ENCODE results near the gene NDE1. TPM values are rescaled to one million over a fixed set of nuclear protein-coding genes. Genes with fewer than 3 reads are reported as not detected.

NDE1 gene
- total and polyA plus RNA-seq, 2 of the 4 experiments (the other 2 are of a cell fraction), result 22.7 to 29.2 TPM

DNA sequence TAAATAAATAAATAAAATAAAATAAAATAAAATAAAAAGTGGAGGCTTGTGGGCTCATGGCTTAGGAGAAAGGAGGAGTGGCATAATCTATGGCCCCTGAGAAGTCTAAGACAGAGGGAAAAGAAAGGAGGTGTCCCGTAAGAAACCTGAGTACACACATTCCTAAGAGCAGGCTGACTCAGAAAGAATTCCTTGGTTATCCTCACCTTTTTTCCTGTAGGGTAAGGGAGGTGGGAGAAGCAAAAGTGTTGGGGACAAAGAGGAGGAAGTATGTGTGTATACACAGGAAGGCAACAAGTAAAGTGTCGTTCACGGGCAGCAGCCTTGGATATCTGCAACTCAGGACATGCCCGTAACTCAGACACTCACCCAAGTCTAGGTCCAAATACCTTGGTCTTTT lies 36.4 kb upstream of the NDE1 start:
- H2BK5ac ChIP-seq (ENCODE audit: low read depth, low read length, poor library complexity, severe bottlenecking), result no peak overlapping the region
- H2AFZ ChIP-seq (replicated peaks; ENCODE audit: low read length, poor library complexity), result no peak overlapping the region
- no peak overlapping the region for H3K4me3 ChIP-seq (ENCODE audit: insufficient read depth, low read depth, low read length)
- no peak overlapping the region for H3K56ac ChIP-seq (ENCODE audit: extremely low read depth, insufficient read depth, low read length)
- H4K91ac ChIP-seq (ENCODE audit: insufficient read depth, low read depth, low read length), result no peak overlapping the region
- H3K23ac ChIP-seq (ENCODE audit: low read depth, low read length), result no peak overlapping the region
- DNase-seq, result no peak
- ChIA-PET CTCF (no interaction called here), POLR2A (ENCODE audit: unreplicated experiment) (no interaction called here)
- no TSS peak for BruUV-seq (replicated peaks)
- no peak overlapping the region for H3K18ac ChIP-seq (ENCODE audit: low read depth, low read length)
- H4K5ac ChIP-seq (ENCODE audit: low read depth, low read length), result no peak overlapping the region
- H3K79me1 ChIP-seq (ENCODE audit: low read depth in 1 of 2, low read length in 2 of 2), result peaks cover 0 to 20% of the 10 kb centered on the region in 2 experiments; a peak in 2 of 4 replicates
- peaks cover 14% of the 10 kb centered on the region for H3K9me1 ChIP-seq (ENCODE audit: insufficient read depth, low read length)
- H3K4me1 ChIP-seq (ENCODE audit: control insufficient read depth, insufficient read depth, low read length), result peaks cover 4% of the 10 kb centered on the region
- no peak overlapping the region for H3K4me2 ChIP-seq (ENCODE audit: low read depth, low read length)
- H3K9ac ChIP-seq (ENCODE audit: low read depth, low read length), result no peak overlapping the region
- H3K9me3 ChIP-seq (ENCODE audit: control insufficient read depth, insufficient read depth, low read length), result no peaks in the 10 kb centered on the region
- no peak overlapping the region for H2BK20ac ChIP-seq (ENCODE audit: low read depth, low read length)
- H2AK5ac ChIP-seq (ENCODE audit: low read depth, low read length), result no peak overlapping the region
- H2BK15ac ChIP-seq (ENCODE audit: low read depth, low read length), result no peak overlapping the region
- H4K20me1 ChIP-seq (ENCODE audit: insufficient read depth, low read length), result no peaks in the 10 kb centered on the region
- dilution Hi-C loops (cut with HindIII; ENCODE audit: low sequenced_read_pairs, unreplicated experiment), result no loop called here
- no CpG with 5 or more reads among the region's 4 CpGs for WGBS, 2 experiments (ENCODE audit: extremely low coverage in 2 of 2, insufficient read length in 1 of 2)
- no peak overlapping the region for H3K14ac ChIP-seq (replicated peaks; ENCODE audit: low read depth, low read length)
- 0 out of 2 replicates have a peak overlapping the region, but pooled peaks have one; percentile 22 for H3K4ac ChIP-seq (ENCODE audit: low read depth, low read length)
- no peaks in the 10 kb centered on the region for H3K27me3 ChIP-seq (ENCODE audit: control insufficient read depth, insufficient read depth, low read length)
- in situ Hi-C loops (cut with MboI; ENCODE audit: low sequenced_read_pairs), result no loop called here
- no peak overlapping the region for H2AK9ac ChIP-seq (replicated peaks; ENCODE audit: low read depth, low read length, poor library complexity)
- peaks cover 51% of the 10 kb centered on the region for H3K36me3 ChIP-seq (ENCODE audit: control insufficient read depth, insufficient read depth, low read length)
- H2BK120ac ChIP-seq (ENCODE audit: low read depth, low read length), result no peak overlapping the region
- TF ChIP-seq, protein P1, sequence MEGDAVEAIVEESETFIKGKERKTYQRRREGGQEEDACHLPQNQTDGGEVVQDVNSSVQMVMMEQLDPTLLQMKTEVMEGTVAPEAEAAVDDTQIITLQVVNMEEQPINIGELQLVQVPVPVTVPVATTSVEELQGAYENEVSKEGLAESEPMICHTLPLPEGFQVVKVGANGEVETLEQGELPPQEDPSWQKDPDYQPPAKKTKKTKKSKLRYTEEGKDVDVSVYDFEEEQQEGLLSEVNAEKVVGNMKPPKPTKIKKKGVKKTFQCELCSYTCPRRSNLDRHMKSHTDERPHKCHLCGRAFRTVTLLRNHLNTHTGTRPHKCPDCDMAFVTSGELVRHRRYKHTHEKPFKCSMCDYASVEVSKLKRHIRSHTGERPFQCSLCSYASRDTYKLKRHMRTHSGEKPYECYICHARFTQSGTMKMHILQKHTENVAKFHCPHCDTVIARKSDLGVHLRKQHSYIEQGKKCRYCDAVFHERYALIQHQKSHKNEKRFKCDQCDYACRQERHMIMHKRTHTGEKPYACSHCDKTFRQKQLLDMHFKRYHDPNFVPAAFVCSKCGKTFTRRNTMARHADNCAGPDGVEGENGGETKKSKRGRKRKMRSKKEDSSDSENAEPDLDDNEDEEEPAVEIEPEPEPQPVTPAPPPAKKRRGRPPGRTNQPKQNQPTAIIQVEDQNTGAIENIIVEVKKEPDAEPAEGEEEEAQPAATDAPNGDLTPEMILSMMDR (conservative IDR thresholded peaks at IDR 0.05; ENCODE audit: low read depth, low read length), result no peak
- no peak for TF ChIP-seq NFE2L2 (IDR thresholded peaks at IDR 0.05; ENCODE audit: low read depth, low read length)
- TF ChIP-seq CEBPB (IDR thresholded peaks at IDR 0.05; ENCODE audit: low read depth, low read length), result no peak
- no peak for TF ChIP-seq RFX5 (IDR thresholded peaks at IDR 0.05; ENCODE audit: low read depth, low read length)
- intact Hi-C loops (cut with micrococcal nuclease), result no loop called here
- no peak overlapping the region for H4K8ac ChIP-seq (ENCODE audit: low read depth in 2 of 2, low read length in 2 of 2)
- H3K27ac ChIP-seq (ENCODE audit: insufficient read depth, low read length), result no peak overlapping the region
- no peak for ATAC-seq (ENCODE audit: low read depth)

Data from IMR-90 (cell line).